GM21367 (cell line): ENCODE results near the gene FLAD1.

Source experiments
- ATAC-seq: cut with Tn5 transposase; IDR thresholded peaks from one replicate; pipeline ENCODE4 v1.9.1; 2021; ENCODE audit not compliant: unreplicated experiment

The FLAD1 gene

DNA sequence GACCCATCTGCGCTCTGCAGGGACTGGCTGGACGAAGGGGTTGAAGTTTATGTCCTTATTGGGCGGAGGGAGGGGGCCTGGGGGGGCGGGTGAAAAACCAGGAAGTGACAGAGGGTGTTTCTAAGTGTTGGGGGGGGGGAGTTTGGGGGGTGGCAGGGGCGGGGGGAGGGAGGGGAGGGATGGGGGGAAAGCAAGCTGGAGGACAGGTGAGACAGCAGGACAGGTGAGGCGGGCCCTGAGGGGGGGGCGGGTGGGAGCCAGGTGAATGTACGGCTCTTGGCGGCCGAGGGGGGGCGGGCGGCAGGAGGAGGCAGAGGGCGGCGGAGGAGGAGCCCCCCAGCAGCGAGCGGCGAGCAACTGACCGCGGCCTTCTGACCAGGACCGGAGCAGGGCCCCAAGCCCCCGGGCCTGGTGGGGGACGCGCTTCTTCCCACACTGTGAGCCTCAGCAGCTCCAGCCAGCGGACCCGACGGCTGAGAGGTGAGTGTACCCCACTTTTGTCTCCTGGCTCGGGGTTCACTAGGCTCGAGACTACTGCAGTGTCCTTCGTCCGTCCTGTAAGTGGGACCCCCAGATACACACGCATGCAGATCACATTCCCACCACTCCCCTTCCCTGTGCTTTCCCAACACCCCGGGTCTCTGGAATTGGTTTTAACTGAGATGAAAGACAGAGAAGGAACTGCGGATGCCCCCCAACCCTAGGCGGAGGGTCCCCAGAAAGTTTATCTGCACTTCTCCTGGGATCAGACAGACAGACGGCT, 19.5 kb downstream of the FLAD1 start, which contains the start of gene ZBTB7B:
Gene ZBTB7B (plus strand): TSS at position 339 of the 763 bp plus-strand sequence. CDS start 11,859 bp downstream, outside the sequence.
- no peak for ATAC-seq

DNA sequence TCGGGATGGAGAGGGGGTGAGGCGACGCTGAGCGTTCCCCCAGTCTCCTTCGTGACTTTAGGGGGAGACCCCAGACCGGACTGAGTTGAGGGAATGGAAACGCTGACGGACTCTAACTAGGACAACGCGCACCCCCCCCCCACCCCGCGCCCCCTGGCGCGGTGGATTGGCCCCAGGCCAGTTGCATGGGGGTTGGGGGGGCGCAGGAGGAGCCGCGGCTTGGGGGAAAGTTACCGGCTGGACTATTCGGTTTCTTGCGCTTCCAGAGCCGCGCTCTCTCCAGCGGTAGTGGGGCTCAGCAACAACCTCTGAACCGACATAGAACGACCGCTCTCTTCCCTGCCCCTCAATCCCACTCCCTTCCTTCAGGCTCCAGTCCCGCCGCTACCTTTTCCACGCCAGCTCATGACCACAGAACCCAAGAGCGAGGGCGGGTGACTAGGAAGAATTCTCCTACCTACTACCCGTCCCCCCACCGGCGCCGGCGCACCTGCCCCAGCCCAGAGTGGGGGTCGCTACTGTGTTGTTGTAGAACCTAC, 20.2 kb downstream of the FLAD1 start:
- no peak for ATAC-seq

DNA sequence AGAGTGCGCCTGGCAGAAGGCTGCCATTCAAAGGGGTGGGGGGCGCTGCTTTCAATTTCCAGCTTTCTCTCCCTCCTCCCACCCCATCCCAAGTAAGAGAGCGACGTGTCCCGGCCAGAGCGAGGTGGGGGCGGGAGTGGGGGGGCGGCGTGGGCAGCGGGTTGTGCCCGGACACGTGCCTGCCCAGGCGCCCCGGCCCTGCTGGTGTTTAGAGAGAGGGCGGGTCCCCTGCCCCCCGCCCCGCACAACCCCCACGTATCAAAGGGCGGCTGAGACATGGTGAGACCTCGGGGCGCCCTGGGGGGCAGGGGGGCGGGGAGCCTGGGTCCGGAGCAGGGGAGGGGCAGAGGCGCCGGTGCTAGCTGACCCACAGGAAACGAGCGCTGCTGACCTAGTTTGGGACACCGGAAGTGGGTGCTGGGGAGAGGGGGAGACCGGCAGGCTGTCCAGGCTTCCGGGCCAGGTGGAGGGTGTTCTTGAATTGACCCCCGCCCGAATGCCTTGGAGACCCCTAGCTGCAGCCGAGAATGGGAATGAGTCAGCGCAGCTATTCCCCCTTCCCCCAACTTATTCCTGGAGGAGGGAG, 20.7 kb downstream of the FLAD1 start:
- ATAC-seq = no peak

DNA sequence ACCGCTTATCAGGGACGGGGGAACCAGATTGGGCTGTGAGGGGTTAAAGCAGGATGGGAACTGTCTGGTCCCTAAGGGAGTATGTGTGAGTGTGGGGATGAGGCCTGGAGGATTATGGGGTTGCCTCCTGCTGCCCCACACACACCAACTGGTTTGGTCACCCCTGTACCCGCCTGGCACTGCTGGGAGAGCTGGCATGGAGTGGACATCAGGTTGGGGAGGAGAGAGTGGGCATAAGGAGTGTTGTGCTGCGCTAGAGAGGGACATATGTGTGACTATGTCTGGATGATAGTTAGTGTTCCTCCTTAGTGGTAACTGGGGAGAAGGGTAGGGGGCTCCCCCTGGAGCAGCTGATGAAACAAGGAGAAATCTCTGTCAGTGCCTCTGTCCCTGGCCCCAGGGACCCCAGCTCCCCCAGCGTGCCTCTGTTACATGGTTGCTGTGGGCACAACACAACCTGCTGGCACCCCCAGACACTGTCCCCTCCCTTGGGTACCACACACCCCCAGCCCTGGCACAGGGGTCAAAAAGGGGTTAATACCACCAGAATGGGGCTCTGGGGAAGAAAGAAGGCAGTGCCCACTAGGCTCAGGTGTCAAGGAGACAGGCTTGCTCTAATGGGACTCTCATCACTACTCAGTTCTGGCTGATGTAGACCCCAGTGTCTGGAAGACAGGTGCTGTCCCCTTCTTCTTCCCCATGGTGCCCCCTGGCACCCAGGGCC, 21.4 kb downstream of the FLAD1 start:
- ATAC-seq = no peak

DNA sequence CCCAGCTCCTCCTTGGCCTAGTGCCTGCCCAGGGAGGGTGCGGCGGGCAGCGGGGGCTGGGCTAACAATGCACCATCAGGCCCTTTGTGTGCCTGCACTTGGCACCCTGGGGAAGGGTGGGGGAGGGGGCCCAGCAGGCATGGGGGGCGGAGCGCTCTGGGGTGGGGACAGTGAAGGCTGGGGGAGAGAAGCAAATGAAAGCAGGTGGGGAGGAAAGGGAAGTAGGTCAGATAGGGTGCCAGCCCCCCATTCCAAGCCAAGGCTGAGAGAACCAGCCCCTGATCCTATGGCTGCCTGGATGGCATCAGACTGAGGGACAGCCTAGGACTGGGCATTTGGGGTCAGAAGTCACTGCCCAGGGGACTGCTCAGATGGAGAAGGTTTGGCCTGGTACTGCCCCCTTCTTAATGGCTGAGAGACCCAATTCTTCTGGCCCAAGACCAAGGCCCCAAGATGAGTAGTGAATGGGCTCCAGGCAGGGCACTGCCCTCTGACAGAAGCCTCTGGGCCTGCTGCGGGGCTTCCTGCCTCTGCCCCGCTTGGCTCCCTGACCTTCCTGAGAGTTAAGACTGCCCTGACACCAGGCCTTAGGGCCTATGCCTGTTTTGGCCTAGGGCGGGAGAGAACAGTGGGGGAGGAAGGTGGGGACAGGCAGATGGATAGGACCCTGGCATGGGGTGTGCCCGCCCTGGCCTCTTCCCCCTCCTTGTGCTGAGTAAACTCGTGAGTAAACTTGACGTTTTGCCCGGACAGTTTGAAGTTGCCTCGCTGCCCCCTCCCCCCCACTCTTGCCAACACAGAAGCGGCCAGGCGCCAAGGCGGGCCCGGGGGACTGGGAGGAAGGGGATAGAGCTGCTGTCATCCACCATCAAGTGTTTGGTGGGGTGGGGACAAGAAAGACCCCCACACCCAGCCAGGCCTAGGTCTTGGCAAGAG, 22.2 kb downstream of the FLAD1 start:
- no peak for ATAC-seq

DNA sequence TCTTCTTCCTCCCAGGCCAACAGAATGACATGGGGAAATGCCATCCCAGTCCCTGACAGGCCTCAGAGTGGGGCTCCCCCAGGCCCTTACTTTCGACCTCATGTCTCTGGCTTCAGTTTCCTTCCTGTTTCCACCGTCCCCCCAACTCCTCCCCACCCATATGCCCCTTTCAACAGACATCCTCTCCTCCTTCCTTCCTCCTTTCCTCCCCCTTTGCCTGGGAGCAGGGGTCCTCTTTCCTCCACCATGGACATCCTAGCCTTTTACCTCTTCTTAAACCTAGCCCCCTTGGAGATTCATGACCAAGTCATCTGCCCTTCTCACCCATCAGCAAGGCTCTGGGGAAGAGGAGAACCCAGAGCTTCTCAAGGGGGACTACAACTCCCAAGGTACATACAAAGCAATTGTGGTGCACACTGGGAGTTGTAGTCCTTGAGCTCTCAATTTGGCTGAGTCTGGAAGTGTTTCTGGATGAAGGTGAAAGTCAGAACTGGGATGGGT, 23.5 kb downstream of the FLAD1 start:
- ATAC-seq = no peak

DNA sequence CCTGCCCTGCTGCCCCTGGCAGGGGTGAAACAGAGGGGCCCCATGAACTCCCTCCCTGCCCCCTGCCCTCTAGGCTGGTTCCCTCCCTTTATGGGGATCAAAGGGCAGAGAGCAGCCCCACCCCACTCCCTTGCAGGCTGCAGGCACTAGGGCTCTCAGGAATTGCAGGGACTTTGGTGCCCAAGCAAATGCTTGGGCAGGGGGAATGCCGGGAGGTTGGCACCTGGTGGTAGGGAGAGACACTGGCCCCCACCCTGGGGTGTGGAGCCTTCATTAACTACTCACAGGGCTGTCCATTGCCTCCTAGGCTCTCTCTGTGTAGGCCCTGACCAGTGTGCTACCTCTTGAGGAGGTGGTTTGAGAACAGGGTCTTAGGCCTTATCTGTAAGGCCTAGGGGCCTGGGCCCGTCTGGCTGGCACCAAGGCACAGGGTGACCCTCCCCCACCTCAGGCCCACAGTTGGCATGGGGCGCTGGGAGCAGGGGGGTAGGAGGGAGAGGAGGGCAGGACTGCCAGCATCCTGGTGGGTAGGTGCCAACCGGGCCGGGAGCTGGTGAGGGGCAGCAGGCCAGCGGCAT, 24.2 kb downstream of the FLAD1 start:
- ATAC-seq = no peak

DNA sequence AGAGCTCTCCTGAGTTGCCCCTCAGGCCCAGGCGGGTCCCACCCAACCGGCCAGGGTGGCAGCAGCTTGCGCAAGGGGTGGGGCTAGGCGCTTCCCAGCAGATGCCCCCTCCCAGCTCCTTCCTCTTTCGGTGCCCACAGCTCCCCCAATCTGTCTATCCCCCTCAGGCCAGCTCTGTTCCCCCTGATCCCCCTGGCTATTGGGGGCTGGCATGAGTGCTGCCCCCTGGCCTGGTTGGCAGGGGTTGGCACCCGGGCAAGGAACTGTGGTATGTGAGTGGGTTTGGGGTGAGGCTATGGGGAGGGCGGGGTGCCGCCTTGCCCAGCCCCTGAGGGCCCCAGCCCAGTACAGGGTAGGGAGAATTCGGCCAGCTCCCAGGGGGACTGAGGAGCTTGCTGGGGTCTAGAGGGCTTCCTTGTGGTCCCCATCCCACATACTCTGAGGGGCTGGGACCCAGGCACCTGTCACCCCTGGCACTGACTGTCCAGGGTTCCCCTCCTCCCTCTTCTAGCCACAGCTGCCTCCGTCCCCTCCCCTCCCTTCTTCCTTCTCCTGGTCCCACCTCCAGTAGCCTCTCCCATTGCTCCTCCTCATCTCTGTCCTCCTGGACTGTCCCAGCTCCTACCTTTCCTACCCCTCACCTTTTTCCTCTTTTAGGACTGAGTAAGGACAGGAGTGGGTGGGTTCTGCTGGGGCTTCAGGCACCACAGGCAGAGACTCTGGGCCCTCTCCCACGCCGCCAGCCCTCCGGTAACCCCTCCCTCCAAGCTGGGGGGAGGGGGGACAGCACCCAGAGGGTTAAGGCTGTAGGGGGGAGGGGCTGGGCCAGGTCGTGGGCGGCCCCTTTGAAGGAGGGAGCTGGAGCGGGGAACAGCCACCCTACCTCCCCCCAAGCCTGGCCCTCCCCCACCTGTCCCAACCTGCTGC, 25.1 kb downstream of the FLAD1 start:
- no peak for ATAC-seq

DNA sequence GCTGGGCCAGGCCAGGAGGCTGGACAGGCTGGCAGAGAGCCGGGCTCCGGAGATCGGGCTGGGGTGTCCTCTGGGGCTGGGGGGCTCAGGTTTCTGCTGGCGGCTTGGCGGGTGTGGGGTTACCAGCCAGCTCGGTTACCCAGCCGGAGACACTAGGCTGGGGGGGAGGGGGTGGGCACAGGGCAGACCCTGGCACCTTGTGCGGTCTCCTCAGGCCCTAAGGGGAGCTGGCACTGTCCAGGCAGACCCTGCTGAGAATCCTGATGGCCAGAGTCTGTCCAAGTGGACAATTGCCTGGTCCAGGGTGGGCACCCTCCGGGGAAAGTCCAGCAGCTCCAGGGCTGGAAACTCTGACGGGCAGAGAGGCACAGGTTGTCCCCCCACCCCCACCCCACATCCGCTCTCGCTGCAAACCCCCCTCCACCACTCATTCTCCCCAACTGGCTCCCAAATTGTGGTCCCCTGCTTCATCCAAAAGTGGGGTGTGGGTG, 26.1 kb downstream of the FLAD1 start:
- ATAC-seq = no peak

DNA sequence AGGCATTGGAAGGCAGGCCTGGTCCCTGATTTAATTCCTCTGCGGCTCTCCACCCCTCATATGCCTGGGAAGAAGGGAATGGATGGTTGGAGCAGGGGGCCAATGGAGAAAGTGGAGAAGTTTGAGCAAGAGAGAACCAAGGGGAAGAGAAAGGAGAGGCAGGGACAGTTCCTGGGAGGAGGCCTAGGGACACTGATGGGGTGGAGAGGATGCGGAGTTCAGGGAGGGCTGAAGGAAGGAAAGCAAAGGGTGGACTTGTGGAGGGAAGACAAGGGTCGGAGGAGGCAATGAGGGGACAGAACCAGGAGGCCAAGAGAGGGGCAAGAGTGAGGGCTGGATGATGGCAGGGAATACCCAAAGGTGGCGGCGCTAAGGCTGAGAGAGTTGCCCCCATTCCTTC, 26.6 kb downstream of the FLAD1 start:
- ATAC-seq = no peak

DNA sequence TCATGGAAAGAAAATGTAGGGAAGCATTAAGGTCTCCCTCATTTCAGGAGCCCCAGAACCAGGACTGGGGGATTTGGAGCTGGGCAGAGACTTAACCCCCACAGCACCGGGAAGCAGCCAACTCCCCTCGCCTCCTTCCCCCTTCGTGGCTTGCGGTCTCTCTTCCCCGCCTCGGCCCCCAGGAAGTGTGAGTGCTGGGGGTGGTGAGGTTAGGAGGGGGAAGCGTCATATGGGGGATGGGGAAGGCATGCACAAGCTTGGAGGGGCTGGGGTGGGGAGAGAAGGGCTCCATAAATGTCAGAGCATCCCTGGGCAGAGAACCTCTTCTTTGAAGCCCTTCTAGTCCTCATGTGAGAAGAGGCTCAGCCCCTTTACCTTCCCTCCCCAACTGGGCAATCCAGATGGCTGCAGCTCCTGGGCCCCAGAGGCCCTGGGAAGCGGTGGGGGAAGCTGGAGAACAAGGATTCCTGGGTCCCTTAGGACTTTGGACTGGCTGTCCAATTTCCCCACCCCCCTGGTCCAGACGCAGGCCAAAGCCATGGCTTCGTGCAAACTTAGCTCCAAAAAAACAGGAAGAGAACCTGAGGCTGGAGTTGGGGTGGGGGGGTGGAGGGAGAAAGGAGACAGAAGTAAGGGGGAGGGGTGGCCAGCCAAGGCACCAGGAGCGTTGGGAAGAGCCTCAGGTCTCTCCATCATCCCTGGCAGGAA, 27.2 kb downstream of the FLAD1 start:
- ATAC-seq = no peak

DNA sequence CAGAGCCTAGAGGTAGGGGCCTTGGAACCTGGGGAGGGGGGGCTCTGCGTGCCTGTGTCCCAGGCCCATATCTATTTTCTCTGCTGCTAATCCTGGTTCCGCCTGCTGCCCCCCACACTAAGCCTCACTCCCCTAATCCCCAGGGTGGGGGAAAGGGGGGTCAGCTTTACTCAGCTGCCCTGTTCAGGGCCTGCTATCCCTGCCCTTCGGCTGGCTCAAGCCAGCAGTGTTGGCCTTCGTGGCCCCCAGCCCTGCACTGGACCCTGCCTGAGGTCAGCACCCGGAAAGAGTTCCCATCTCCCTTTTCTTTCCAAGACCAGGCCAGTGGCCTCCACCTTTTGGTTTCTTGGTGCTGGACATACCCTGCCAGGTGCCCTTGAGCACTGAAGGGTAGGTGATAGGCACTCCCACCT, 27.9 kb downstream of the FLAD1 start:
- ATAC-seq = no peak

DNA sequence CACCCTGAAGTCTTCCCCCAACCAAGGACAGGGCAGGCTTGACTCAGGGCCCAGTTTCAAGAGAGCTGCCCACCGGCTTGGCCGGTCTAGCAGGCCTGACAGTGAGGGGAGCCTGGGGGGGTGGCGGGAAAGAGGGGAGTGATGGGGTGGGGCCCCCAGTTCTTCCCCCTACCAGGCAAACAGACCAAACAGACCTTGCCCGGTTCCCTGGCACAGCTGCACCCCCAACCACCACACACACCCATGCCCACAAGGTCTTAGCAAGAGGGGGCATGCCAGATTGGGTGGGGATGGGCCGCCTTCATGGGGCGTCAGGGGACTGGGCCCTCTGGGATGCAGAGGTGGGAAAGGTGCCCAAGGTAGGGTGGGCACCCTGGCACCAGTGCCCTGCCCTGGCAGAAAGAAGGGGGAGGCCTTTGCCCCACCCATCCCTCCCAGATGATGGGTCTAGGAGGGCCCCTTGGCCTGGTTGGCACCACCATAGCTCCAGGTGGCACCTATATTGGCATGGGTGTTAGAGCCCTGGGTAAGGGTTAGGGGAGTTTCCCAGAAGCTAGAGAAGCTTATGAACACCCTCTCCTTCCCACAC, 28.4 kb downstream of the FLAD1 start:
- ATAC-seq = no peak

DNA sequence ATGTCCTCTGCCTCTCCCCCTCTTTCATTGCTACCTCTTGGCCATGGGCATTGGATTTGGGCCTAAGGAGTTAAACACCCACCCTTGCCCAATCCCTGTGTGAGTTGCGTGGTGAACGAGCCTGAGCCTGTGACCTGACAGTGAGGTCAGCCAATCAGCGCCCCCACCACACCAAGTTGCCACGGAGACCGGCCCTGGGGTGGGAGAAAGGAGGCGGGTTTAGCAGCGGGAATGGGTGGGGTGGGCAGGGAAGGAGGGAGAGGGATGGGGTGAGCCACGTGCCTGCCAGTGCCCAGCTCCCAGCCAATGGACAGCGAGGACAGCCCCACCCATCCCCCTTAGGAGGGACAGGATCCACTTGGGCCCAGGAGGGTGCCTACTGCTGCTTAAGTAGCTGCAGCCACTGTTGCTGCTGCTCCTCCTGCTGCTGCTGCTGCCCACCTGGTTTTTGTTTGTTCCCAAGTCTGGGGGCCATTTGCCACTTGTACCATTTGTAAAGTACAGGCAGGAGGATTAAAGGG, 28.9 kb downstream of the FLAD1 start:
- ATAC-seq = no peak

DNA sequence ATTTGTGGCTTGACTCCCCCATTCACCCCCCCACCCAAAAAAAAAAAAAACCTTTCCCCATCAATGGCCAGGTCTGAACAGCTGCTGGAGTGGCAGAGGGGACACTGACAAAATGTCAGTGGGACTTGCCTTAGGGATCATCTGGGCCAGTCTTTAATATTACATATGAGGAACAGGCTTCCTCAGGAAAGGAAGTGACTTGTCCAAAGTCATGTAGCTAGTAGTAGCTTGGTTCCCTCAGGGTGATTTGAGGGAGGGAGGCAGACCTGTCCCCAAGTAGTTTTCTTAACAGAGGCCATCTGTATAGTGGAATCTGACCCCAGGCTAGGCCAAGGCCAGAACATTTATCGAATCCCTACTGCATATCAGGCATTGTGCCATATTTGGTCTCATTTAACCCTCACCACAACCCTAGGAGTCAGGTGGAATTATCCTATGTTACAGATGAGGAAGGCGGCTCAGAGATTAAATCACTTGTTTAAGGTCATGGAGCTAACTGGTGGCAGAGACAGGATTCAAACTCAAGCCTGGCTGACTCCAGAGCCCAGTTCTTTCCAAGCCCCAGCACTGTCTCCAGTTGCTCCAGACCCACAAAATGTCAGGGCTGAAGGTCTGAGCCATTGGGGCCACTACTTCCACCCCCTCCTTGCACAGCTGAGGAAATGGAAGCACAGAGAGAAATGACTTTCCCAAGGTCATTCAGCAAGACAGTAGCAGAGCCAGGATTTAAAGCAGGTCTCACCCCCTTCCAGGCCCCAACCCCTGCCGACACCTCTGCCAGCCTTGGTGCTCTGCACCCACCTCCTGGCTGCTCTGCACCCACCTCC, 29.8 kb downstream of the FLAD1 start:
- ATAC-seq = no peak

DNA sequence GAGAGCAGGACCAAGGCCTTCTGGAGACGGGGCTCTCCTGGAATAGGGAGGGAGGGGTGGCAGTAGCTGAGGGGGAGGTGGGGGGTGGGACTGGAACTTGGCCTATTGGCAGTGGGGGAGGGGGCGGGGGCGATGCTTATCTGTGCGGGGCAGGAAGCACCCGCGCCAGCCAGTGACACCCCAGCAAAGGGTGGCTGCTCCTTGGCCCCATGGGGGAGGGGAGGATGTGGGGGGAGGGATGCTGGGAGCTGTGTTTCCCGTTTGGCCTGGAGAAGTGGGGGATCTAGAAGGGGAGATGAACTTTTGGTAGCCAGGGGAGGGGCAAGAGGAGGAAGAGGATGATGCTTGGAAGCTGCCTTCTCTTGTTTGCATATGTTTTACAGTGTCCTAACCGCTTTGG, 30.5 kb downstream of the FLAD1 start:
- ATAC-seq = no peak
